HEK293 (cell line): ENCODE data around the gene SLC2A9.

Source experiments
- TF ChIP-seq, protein P1 (sequence below): fragments of 450-650 bp; formaldehyde crosslinking; IDR thresholded peaks from 2 replicates; pipeline ENCODE4 v1.5.1; 2016; ENCODE audit warnings: missing biosample characterization, missing genetic modification characterization
- TF ChIP-seq, protein P2 (sequence below): IDR thresholded peaks from 2 replicates; pipeline ENCODE4 v1.6.1; 2011; ENCODE audit warnings: mild to moderate bottlenecking, low read depth, low read length, borderline replicate concordance

DNA sequence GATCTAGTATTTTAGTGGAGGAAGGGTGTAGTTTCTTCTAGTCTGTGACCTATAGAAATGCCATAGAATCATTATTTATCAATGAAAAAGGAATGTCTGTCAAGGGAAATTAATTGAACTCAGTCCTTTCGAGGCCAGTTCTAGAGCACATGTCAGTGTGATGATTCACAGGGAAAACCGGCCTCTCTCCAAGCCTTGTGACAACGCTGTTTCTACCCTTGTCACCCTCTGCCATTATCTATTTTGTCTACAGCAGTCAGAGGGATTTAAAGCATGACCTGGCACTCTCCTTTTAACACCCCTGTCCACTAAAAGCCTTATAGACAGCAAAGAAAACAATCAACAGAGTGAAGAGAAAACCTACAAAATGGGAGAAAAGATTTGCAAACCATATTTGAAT, 120.0 kb downstream of the SLC2A9 start:
- TF ChIP-seq, protein P1, sequence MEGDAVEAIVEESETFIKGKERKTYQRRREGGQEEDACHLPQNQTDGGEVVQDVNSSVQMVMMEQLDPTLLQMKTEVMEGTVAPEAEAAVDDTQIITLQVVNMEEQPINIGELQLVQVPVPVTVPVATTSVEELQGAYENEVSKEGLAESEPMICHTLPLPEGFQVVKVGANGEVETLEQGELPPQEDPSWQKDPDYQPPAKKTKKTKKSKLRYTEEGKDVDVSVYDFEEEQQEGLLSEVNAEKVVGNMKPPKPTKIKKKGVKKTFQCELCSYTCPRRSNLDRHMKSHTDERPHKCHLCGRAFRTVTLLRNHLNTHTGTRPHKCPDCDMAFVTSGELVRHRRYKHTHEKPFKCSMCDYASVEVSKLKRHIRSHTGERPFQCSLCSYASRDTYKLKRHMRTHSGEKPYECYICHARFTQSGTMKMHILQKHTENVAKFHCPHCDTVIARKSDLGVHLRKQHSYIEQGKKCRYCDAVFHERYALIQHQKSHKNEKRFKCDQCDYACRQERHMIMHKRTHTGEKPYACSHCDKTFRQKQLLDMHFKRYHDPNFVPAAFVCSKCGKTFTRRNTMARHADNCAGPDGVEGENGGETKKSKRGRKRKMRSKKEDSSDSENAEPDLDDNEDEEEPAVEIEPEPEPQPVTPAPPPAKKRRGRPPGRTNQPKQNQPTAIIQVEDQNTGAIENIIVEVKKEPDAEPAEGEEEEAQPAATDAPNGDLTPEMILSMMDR (tag by site-specific recombination), result no peak
- TF ChIP-seq, protein P2, sequence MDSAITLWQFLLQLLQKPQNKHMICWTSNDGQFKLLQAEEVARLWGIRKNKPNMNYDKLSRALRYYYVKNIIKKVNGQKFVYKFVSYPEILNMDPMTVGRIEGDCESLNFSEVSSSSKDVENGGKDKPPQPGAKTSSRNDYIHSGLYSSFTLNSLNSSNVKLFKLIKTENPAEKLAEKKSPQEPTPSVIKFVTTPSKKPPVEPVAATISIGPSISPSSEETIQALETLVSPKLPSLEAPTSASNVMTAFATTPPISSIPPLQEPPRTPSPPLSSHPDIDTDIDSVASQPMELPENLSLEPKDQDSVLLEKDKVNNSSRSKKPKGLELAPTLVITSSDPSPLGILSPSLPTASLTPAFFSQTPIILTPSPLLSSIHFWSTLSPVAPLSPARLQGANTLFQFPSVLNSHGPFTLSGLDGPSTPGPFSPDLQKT, result no peak
